H1 (cell line): ENCODE data around the gene SPATS1. TPM values are rescaled to one million over a fixed set of nuclear protein-coding genes. Genes with fewer than 3 reads are reported as not detected.

Experiments
- ASH2L ChIP-seq: fragments of 200-600, 300-600 bp; sonication (generic); IDR thresholded peaks from one replicate; pipeline ENCODE4 v1.7.1; 2017; ENCODE audit warnings: low read length
- ATF3 ChIP-seq: IDR thresholded peaks from 2 replicates; pipeline ENCODE4 v1.6.1; 2011; ENCODE audit warnings: low read depth, mild to moderate bottlenecking, low read length; ENCODE audit not compliant: insufficient read depth
- BACH1 ChIP-seq: IDR thresholded peaks from 2 replicates; pipeline ENCODE4 v1.6.1; 2012; ENCODE audit warnings: low read length, improper control_type of control experiment
- BCL11A ChIP-seq, 2 experiments: IDR thresholded peaks; one replicate each; pipeline ENCODE4 v1.6.1; 2011; ENCODE audit warnings: low read depth in 2 of 2, low read length in 2 of 2, mild to moderate bottlenecking in 2 of 2
- CEBPB ChIP-seq: IDR thresholded peaks from 2 replicates; pipeline ENCODE4 v1.6.1; 2012; ENCODE audit warnings: low read depth, low read length
- CHD2 ChIP-seq: IDR thresholded peaks from 2 replicates; pipeline ENCODE4 v1.6.1; 2012; ENCODE audit warnings: low read length, improper control_type of control experiment
- CTBP2 ChIP-seq: IDR thresholded peaks from 2 replicates; pipeline ENCODE4 v1.7.0; 2011; ENCODE audit warnings: borderline replicate concordance, mild to moderate bottlenecking, moderate library complexity, mixed read lengths, low read length; ENCODE audit not compliant: insufficient read depth, insufficient read length
- CTCF ChIP-seq, 3 experiments: IDR thresholded peaks; 1 replicate in 2 of 3; 2 replicates in 1 of 3; pipeline versions ENCODE4 v1.5.1 to v1.6.1; 2011; ENCODE audit warnings: low read length in 3 of 3, mild to moderate bottlenecking in 3 of 3, inconsistent platforms in 2 of 3, low read depth in 1 of 3, moderate library complexity in 1 of 3; ENCODE audit not compliant: insufficient read depth in 1 of 3; ENCODE audit errors: control extremely low read depth in 1 of 3
- EP300 ChIP-seq, 2 experiments: IDR thresholded peaks; 1 replicate in 1 of 2; 2 replicates in 1 of 2; pipeline ENCODE4 v1.6.1; 2011 to 2012; ENCODE audit warnings: low read depth in 2 of 2, low read length in 2 of 2, mild to moderate bottlenecking in 2 of 2, borderline replicate concordance in 1 of 2, inconsistent platforms in 1 of 2, moderate library complexity in 1 of 2
- GTF2F1 ChIP-seq: IDR thresholded peaks from 2 replicates; pipeline ENCODE4 v1.6.1; 2012; ENCODE audit warnings: low read depth, low read length, improper control_type of control experiment, borderline replicate concordance
- HDAC6 ChIP-seq: IDR thresholded peaks from one replicate; pipeline ENCODE4 v1.7.1; 2012; ENCODE audit warnings: low read depth, mild to moderate bottlenecking, inconsistent platforms, low read length, moderate library complexity
- JUN ChIP-seq: IDR thresholded peaks from 2 replicates; pipeline ENCODE4 v1.6.1; 2011; ENCODE audit warnings: low read depth, mild to moderate bottlenecking, improper control_type of control experiment, low read length
- KDM5A ChIP-seq: fragments of 200-600 bp; IDR thresholded peaks from 2 replicates; pipeline ENCODE4 v1.7.1; 2012; ENCODE audit warnings: mild to moderate bottlenecking, low read length, inconsistent platforms, mixed read lengths
- NRF1 ChIP-seq: IDR thresholded peaks from 2 replicates; pipeline ENCODE4 v1.6.1; 2011; ENCODE audit warnings: mild to moderate bottlenecking, low read depth, low read length, improper control_type of control experiment
- RBBP5 ChIP-seq: IDR thresholded peaks from 2 replicates; pipeline ENCODE4 v1.7.1; 2012; ENCODE audit warnings: low read depth, mild to moderate bottlenecking, inconsistent platforms, low read length, moderate library complexity, borderline replicate concordance
- SAP30 ChIP-seq: fragments of 300-600 bp; sonication (generic); IDR thresholded peaks from 2 replicates; pipeline ENCODE4 v1.7.1; 2012; ENCODE audit warnings: low read length, moderate library complexity, mild to moderate bottlenecking, inconsistent platforms; ENCODE audit not compliant: insufficient read depth, insufficient replicate concordance
- SIRT6 ChIP-seq: IDR thresholded peaks from one replicate; pipeline ENCODE4 v1.7.1; 2012; ENCODE audit warnings: low read length, inconsistent platforms
- TAF7 ChIP-seq: optimal IDR thresholded peaks from 2 replicates; pipeline ENCODE3; 2011; ENCODE audit warnings: low read depth, mild to moderate bottlenecking, inconsistent platforms, low read length, moderate library complexity, borderline replicate concordance
- TBP ChIP-seq: IDR thresholded peaks from 2 replicates; pipeline ENCODE4 v1.6.1; 2011; ENCODE audit warnings: low read depth, low read length, improper control_type of control experiment
- YY1 ChIP-seq: IDR thresholded peaks from 2 replicates; pipeline ENCODE4 v1.6.1; 2011; ENCODE audit warnings: low read depth, mild to moderate bottlenecking, low read length
- ZNF274 ChIP-seq: IDR thresholded peaks from 2 replicates; pipeline ENCODE4 v1.7.0; 2012; ENCODE audit warnings: low read length, borderline replicate concordance; ENCODE audit errors: extremely low read depth
- polyA plus RNA-seq, 7 experiments: library from polyadenylated mRNA; depleted of rRNA in 3 of 7; stranded (reverse) in 5 of 7; unstranded in 2 of 7; fragments of >200 nt in 5 of 7; fragments of 200-250 nt in 2 of 7; gene quantifications; 1 replicate in 5 of 7; 2 replicates in 1 of 7; 4 replicates in 1 of 7; pipeline versions ENCODE4 v1.2.1 to v1.2.3, GENCODE V29; 2011 to 2013; ENCODE audit warnings: missing spikeins in 2 of 7, mixed read lengths in 2 of 7
- total RNA-seq: library from RNA; stranded (reverse); fragmentation: NEBNext Ultra II Directional; extraction: Animal tissue kit (Norgen Biotek cat#: 25700); gene quantifications from 2 replicates; pipeline ENCODE4 v1.2.1, GENCODE V29; 2021

SPATS1 gene
- total and polyA plus RNA-seq, 2 of the 8 experiments (the other 6 are each of a cell fraction or from before 2014, with no cell fraction given) = not detected

GRCh38 chr6:44387346-44388134, 45.1 kb downstream of the SPATS1 start, which contains the start of gene CDC5L (continued):
- TF ChIP-seq ATF3 (no peak), TBP (peak; percentile 70), SIRT6 (no peak), KDM5A (no peak), NRF1 (peak; percentile 68), RBBP5 (peak; percentile 65; the same call in 1 of the 2 replicates), SAP30 (no peak), CTCF (IDR thresholded peaks at IDR 0.05; ENCODE audit: control extremely low read depth in 1 of 3, insufficient read depth in 1 of 3, low read depth in 1 of 3, low read length in 3 of 3) (no peak), JUN (no peak), BACH1 (no peak; the same call in 1 of the 2 replicates), CEBPB (no peak; the same call in 1 of the 2 replicates), HDAC6 (no peak), ASH2L (peak; percentile 94), YY1 (no peak), GTF2F1 (no peak), TAF7 (peak; percentile 90), BCL11A (IDR thresholded peaks at IDR 0.05; ENCODE audit: low read depth in 2 of 2, low read length in 2 of 2) (no peak), ZNF274 (no peak), CHD2 (peak; percentile 100), EP300 (IDR thresholded peaks at IDR 0.05; ENCODE audit: borderline replicate concordance in 1 of 2, low read depth in 2 of 2, low read length in 2 of 2) (no peak), CTBP2 (no peak)
